Measurements from ENCODE around the gene BANK1.

GRCh38 chr4:101858641-101859040 lies 68.1 kb downstream of the BANK1 start:
- TF ChIP-seq CTCF (IDR thresholded peaks at IDR 0.05) (no peak), EZH2 (IDR thresholded peaks at IDR 0.05; ENCODE audit: borderline replicate concordance, insufficient read depth, low read depth, low read length, poor library complexity, severe bottlenecking) (no peak)

Data from B cell (primary cell).